Measurements from ENCODE around the gene FBXW12. TPM values are rescaled to one million over a fixed set of nuclear protein-coding genes. Genes with fewer than 3 reads are reported as not detected.
A peak's percentile ranks its signal among the peaks of the same experiment; 100 is the strongest.

The FBXW12 gene
- total and polyA plus RNA-seq, 2 of the 8 experiments (the other 6 are each of a cell fraction or from before 2014, with no cell fraction given): 0.35 to 0.85 TPM

DNA sequence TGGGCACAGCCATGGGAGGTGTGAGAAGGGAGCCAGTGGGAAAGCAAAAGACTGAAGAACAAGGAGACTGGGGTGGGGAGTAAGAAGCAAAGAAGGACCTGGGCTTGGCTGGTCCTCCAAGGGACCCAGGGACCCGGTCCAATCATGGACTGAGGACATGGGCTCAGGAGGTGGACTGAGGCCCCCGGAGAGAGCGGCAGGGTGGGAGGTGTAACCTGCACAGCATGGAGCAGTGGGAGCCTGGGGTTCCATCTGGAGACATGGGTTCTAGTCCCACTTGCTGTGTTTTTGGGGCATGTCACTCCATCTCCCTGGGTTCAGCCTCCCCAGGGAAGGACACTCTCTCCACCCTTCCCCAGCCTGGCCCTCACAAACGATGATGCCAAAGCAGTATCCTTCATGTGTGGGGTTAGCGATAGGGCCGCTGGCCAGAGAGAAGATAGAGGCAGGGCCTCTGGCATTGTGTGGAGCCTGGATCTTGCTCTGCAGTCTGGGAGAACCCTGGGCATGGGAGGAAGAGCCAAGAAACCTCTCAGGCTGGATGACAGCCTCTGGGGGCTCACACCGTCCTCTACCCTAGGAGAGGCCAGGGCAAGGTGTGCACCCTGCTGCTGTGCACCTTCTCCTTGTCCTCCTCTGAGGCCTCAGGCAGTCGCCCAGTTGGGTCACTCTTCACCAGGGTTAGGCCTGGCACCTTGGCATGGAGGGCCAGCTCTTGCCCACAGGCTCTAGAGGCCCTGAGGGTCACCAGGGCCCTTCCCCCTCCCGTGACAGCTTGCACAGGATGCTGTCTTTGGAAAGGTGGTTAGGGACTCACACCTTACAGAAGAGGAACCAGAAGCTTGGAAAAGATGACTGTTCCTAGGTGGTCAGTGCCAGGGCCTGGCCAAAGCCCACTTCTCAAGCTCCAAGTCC lies 26.0 kb downstream of the FBXW12 start:
- Histone ChIP-seq H4K91ac (replicated peaks; ENCODE audit: insufficient read length, low read length) (no peak overlapping the region), H3K14ac (ENCODE audit: insufficient read length) (no peak overlapping the region), H2BK15ac (ENCODE audit: low read length) (0 out of 2 replicates have a peak overlapping the region, but pooled peaks have one; percentile 29), H3K56ac (replicated peaks; ENCODE audit: insufficient read length, low read depth, low read length) (no peak overlapping the region), H4K8ac (ENCODE audit: extremely low read depth, insufficient read depth, low read length) (no peak overlapping the region; the same call in none of the 2 replicates), H4K5ac (ENCODE audit: insufficient read length, low read depth, low read length) (no peak overlapping the region), H3K9me3 (ENCODE audit: insufficient read depth in 2 of 2, low read depth in 1 of 2, low read length in 1 of 2) (no peaks in the 10 kb centered on the region), H2BK12ac (ENCODE audit: low read depth, low read length) (no peak overlapping the region), H2AK5ac (ENCODE audit: low read depth, low read length) (0 out of 2 replicates have a peak overlapping the region, but pooled peaks have one; percentile 53), H3K27me3 (replicated peaks in 1 of 4; ENCODE audit: control insufficient read depth in 3 of 4, extremely low read depth in 1 of 4, insufficient read depth in 3 of 4, low read length in 3 of 4) (no peaks in the 10 kb centered on the region), H3K27ac (ENCODE audit: low read depth, low read length) (no peak overlapping the region), H2BK20ac (ENCODE audit: low read length) (no peak overlapping the region), H3K4ac (replicated peaks; ENCODE audit: insufficient read length, low read depth, low read length) (no peak overlapping the region), H3K4me1 (replicated peaks in 1 of 4; ENCODE audit: control insufficient read depth in 3 of 4, insufficient read depth in 4 of 4, low read length in 3 of 4) (peaks cover 0 to 7% (median 4%) of the 10 kb centered on the region in 4 experiments; a peak in 3 of 7 replicates), H2BK5ac (ENCODE audit: low read depth, low read length) (no peak overlapping the region), H3K79me1 (ENCODE audit: low read depth, low read length) (no peaks in the 10 kb centered on the region; the same call in 1 of the 2 replicates), H3K4me2 (ENCODE audit: insufficient read depth in 1 of 2, low read depth in 2 of 2, low read length in 2 of 2) (no peak overlapping the region), H3K18ac (ENCODE audit: extremely low read depth, low read length) (no peak overlapping the region), H3K23me2 (ENCODE audit: low read depth, low read length) (peaks cover 2% of the 10 kb centered on the region; the same call in 1 of the 2 replicates), H3K4me3 (ENCODE audit: extremely low read depth in 1 of 4, insufficient read depth in 2 of 4, low read depth in 3 of 4, low read length in 4 of 4) (no peak overlapping the region), H3K36me3 (ENCODE audit: control insufficient read depth in 2 of 4, insufficient read depth in 4 of 4, low read length in 3 of 4) (peaks cover 0 to 4% (median 0%) of the 10 kb centered on the region in 4 experiments; a peak in 2 of 8 replicates), H2AFZ (ENCODE audit: low read length) (no peak overlapping the region), H3K9ac (replicated peaks in 1 of 4; ENCODE audit: extremely low read depth in 1 of 4, low read depth in 3 of 4, low read length in 3 of 4) (no peak overlapping the region), H3K79me2 (ENCODE audit: control insufficient read depth in 1 of 2, insufficient read depth in 2 of 2, low read length in 2 of 2) (no peaks in the 10 kb centered on the region), H4K20me1 (replicated peaks in 1 of 2; ENCODE audit: control insufficient read depth in 1 of 2, insufficient read depth in 2 of 2, low read length in 2 of 2) (peaks cover 2 to 6% of the 10 kb centered on the region in 2 experiments), H3K23ac (ENCODE audit: insufficient read length) (no peak overlapping the region), H2BK120ac (replicated peaks; ENCODE audit: low read depth, low read length) (no peak overlapping the region)
- ChIA-PET CTCF (ENCODE audit: partially characterized antibody) (interaction anchor here (0.8 to 9.2 kb wide), 8 partner anchors 10 to 203 kb away, joined by 3 to 220 read pairs (median 36); partner anchors contain the start of gene PLXNB1), POLR2A (ENCODE audit: partially characterized antibody) (interaction anchor here (0.7 to 20.2 kb wide), 11 partner anchors 14 to 210 kb away, joined by 3 to 650 read pairs (median 4); partner anchors contain the start of genes PLXNB1 and ZNF589)
- FAIRE-seq: no peak
- WGBS, 2 experiments (ENCODE audit: extremely low coverage in 1 of 2, insufficient coverage in 1 of 2, insufficient read length in 1 of 2, insufficient replicate concordance in 2 of 2, low coverage in 1 of 2, low lambda C conversion rate in 2 of 2, missing lambda C conversion rate in 1 of 2): 88% methylated on average over 7 of the region's 9 CpGs; no CpG with 5 or more reads in 1 of the 2 experiments
- peak in 1 of 2 experiments; percentile 44 for DNase-seq (ENCODE audit: low read depth in 1 of 2, low spot score in 2 of 2)
- TF ChIP-seq NRF1 (IDR thresholded peaks at IDR 0.05; ENCODE audit: low read depth, low read length) (no peak), POLR2A (IDR thresholded peaks at IDR 0.05; ENCODE audit: control extremely low read depth in 1 of 2, low read depth in 2 of 2, low read length in 2 of 2) (peak in 1 of 2 experiments; percentile 23; a peak in 1 of 3 replicates), CEBPB (IDR thresholded peaks at IDR 0.05; ENCODE audit: low read depth, low read length) (no peak), POLR2AphosphoS5 (IDR thresholded peaks at IDR 0.05; ENCODE audit: low read depth, low read length) (peak; percentile 39; the same call in 1 of the 2 replicates), SP1 (IDR thresholded peaks at IDR 0.05; ENCODE audit: low read depth, low read length) (no peak), FOSL1 (IDR thresholded peaks at IDR 0.05; ENCODE audit: insufficient read depth, low read depth, low read length) (no peak), SAP30 (IDR thresholded peaks at IDR 0.05; ENCODE audit: insufficient read depth, insufficient replicate concordance, low read length) (no peak), TAF1 (IDR thresholded peaks at IDR 0.05; ENCODE audit: low read depth, low read length) (no peak), TAF7 (optimal IDR thresholded peaks at IDR 0.05; ENCODE audit: borderline replicate concordance, low read depth, low read length) (no peak)

Data from H1 (cell line).